Upper lobe of left lung (tissue), 6 donors: Measurements from ENCODE around the gene MAP3K14. TPM values are rescaled to one million over a fixed set of nuclear protein-coding genes. Genes with fewer than 3 reads are reported as not detected.

ENCODE experiments used
- ATAC-seq, 2 donors: fragments of 200-7000 bp; cut with Tn5 transposase; one replicate each; pipeline ENCODE4 v1.9.1; 2022; ENCODE audit warnings: mild to moderate bottlenecking in 2 of 2, moderate library complexity in 2 of 2; ENCODE audit not compliant: low FRiP score in 2 of 2
- DNase-seq, 2 donors: peaks; one replicate each; pipeline ENCODE4 v3.0.0-alpha.2; 2019 to 2020
- H3K27ac ChIP-seq, 4 donors: fragments of 200-600 bp; sonication (generic); one replicate each; pipeline ENCODE4 v1.5.1; 2016 to 2019
- H3K27me3 ChIP-seq, 4 donors: fragments of 200-600 bp; sonication (generic); one replicate each; pipeline ENCODE4 v1.5.1; 2017 to 2019
- H3K36me3 ChIP-seq, 4 donors: fragments of 200-600 bp; sonication (generic); one replicate each; pipeline ENCODE4 v1.5.1; 2016 to 2019
- H3K4me1 ChIP-seq, 4 donors: fragments of 200-600 bp; sonication (generic); one replicate each; pipeline ENCODE4 v1.5.1; 2018 to 2019
- H3K4me3 ChIP-seq, 4 donors: fragments of 200-600 bp; sonication (generic); one replicate each; pipeline ENCODE4 v1.5.1; 2017 to 2019; ENCODE audit warnings: mild to moderate bottlenecking in 2 of 4, moderate library complexity in 1 of 4
- H3K9me3 ChIP-seq, 4 donors: fragments of 200-600 bp; sonication (generic); one replicate each; pipeline ENCODE4 v1.5.1; 2018 to 2019
- EP300 ChIP-seq, 4 donors: sonication (generic); formaldehyde crosslinking; IDR thresholded peaks; one replicate each; pipeline ENCODE4 v1.5.1; 2017; ENCODE audit warnings: antibody characterized with exemption in 4 of 4, control low read depth in 2 of 4
- POLR2A ChIP-seq, 4 donors: fragments of 450-650 bp; IDR thresholded peaks; one replicate each; pipeline ENCODE4 v1.5.1; 2016 to 2017; ENCODE audit warnings: antibody characterized with exemption in 4 of 4, mild to moderate bottlenecking in 2 of 4
- POLR2AphosphoS5 ChIP-seq, 2 donors: sonication (generic); formaldehyde crosslinking; IDR thresholded peaks; one replicate each; pipeline ENCODE4 v1.5.1; 2017; ENCODE audit warnings: antibody characterized with exemption in 2 of 2
- WGBS, 2 donors: methylation state at CpG; one replicate each; pipeline ENCODE4 v1.1.5; 2017 to 2018; 5-methylcytosine and 5-hydroxymethylcytosine counted together
- total RNA-seq, 6 donors: library from RNA; depleted of rRNA in 4 of 6; stranded (reverse); fragments of >200 nt in 4 of 6; gene quantifications; one replicate each; pipeline versions ENCODE4 v1.1.0 to v1.2.1, GENCODE V29; 2016 to 2021
- TF ChIP-seq, protein P1 (sequence below), 6 experiments: fragments of 450-650 bp in 4 of 6; fragments of 200-600 bp in 2 of 6; sonication (generic) in 2 of 6; IDR thresholded peaks; one replicate each; pipeline ENCODE4 v1.5.1; 2016 to 2019; ENCODE audit warnings: antibody characterized with exemption in 6 of 6
- donor health status: DM: no; HTN: no; CAD: no; lungs with moderate emphysema.
- donor health status: DM: no; HTN: yes; CAD: no; lungs with severe emphysema.

MAP3K14 gene
- total RNA-seq, 6 donors from 2014 or later: 11.4 to 17.8 (median 13.5) TPM

DNA sequence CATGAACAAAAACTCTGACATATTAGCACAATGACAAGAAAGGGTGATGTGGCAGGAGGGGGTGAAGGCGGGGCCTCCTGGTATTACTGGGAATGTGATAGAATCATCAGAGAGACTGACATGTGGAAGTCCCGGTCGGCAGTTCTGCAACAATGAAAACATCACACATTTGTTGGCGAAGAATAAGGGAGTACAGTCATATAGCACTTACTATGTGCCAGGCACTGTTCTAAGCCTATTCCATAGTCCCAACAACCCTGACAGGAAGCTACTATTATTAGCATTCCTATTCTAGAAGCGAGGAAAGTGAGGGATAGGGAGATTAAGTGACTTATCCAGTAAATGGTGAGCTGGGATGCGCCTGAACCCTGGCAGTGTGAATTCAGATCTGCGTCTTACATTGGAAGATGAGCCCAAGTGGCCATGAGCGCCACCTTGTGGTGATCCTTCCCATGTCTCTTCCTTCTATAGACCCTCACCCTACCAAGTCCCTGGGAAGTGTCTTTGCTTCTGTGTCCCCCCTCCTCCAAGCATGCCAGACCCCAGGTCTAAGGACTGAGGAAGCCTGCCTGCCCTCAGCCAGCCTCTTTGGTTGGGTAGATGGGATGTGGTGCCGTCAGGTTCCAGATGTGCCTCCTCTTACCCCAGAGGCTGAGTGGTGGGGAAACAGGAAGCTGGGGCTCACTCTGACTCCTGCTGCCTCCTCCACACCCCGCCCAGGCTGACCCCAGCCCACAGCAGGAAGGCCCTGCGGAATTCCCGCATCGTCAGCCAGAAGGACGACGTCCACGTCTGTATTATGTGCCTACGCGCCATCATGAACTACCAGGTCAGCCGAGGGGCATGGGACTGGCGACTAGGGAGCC, 81.2 kb downstream of the MAP3K14 start:
- DNase-seq (peak in 1 of 2 donors; percentile 80), ATAC-seq (peak; percentile 47 to 81)
- H3K4me3 ChIP-seq: no peak overlapping the region
- peaks cover under 1 to 48% (median 24%) of the 10 kb centered on the region in 4 donors for H3K36me3 ChIP-seq
- TF ChIP-seq POLR2A (IDR thresholded peaks at IDR 0.05) (no peak), POLR2AphosphoS5 (IDR thresholded peaks at IDR 0.05) (no peak)
- TF ChIP-seq, protein P1, sequence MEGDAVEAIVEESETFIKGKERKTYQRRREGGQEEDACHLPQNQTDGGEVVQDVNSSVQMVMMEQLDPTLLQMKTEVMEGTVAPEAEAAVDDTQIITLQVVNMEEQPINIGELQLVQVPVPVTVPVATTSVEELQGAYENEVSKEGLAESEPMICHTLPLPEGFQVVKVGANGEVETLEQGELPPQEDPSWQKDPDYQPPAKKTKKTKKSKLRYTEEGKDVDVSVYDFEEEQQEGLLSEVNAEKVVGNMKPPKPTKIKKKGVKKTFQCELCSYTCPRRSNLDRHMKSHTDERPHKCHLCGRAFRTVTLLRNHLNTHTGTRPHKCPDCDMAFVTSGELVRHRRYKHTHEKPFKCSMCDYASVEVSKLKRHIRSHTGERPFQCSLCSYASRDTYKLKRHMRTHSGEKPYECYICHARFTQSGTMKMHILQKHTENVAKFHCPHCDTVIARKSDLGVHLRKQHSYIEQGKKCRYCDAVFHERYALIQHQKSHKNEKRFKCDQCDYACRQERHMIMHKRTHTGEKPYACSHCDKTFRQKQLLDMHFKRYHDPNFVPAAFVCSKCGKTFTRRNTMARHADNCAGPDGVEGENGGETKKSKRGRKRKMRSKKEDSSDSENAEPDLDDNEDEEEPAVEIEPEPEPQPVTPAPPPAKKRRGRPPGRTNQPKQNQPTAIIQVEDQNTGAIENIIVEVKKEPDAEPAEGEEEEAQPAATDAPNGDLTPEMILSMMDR (IDR thresholded peaks at IDR 0.05): peak; percentile 69 to 86 (median 78)
- 35 to 41% methylated on average over 10 to 15 of the region's 20 CpGs for WGBS, 2 donors
- H3K9me3 ChIP-seq: no peaks in the 10 kb centered on the region
- H3K27ac ChIP-seq: peak overlapping the region in 1 of 4 donors; percentile 46
- no peaks in the 10 kb centered on the region for H3K27me3 ChIP-seq
- peaks cover 4 to 27% (median 9%) of the 10 kb centered on the region in 4 donors for H3K4me1 ChIP-seq

DNA sequence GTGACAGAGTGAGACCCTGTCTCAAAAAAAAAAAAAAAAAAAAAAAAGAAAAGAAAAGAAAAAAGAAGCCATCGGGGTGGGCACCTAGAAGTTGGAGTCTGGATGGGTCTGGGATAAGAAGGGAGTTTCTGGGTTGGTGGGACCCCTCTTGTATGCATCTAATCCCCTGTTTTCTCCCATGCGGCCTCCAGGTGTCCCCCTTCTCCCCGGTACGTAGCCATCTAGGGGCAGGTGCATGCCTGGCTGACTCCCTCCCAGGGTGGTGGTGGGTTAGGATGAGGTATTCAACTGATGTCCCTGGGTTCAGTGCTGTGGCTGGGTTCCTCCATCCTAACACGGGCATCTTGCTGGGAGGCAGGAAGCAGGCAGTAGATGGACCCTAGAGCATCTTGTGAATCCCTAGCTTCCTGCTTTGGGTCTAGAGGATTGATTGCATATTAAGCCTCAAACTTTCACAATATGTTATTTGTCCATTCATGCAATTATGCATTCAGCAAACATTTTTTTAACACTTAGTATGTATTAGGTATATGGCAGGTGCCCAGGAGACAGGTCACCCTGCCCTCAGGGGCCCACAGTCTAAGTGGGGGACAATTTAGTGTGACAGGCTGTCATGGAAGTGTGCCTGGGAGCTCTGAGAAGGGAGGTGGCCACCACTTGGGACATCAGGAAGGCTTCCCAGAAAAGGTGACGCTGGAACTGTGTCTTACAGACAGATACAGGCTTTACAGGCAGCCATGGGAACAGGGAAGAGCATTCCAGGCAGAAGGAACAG, 82.0 kb downstream of the MAP3K14 start:
- ATAC-seq: no peak
- no peak overlapping the region for H3K4me3 ChIP-seq
- H3K9me3 ChIP-seq: no peaks in the 10 kb centered on the region
- WGBS, 2 donors: 44% methylated on average over 6 of the region's 6 CpGs
- H3K4me1 ChIP-seq: peaks cover 6 to 32% (median 17%) of the 10 kb centered on the region in 4 donors
- peak overlapping the region in 1 of 4 donors; percentile 46 for H3K27ac ChIP-seq
- H3K27me3 ChIP-seq: no peaks in the 10 kb centered on the region
- peaks cover 0 to 40% (median 18%) of the 10 kb centered on the region in 4 donors for H3K36me3 ChIP-seq
- DNase-seq: no peak
- TF ChIP-seq, protein P1 (IDR thresholded peaks at IDR 0.05): no peak
- TF ChIP-seq POLR2AphosphoS5 (IDR thresholded peaks at IDR 0.05) (no peak), POLR2A (IDR thresholded peaks at IDR 0.05) (no peak), EP300 (IDR thresholded peaks at IDR 0.05) (no peak)

DNA sequence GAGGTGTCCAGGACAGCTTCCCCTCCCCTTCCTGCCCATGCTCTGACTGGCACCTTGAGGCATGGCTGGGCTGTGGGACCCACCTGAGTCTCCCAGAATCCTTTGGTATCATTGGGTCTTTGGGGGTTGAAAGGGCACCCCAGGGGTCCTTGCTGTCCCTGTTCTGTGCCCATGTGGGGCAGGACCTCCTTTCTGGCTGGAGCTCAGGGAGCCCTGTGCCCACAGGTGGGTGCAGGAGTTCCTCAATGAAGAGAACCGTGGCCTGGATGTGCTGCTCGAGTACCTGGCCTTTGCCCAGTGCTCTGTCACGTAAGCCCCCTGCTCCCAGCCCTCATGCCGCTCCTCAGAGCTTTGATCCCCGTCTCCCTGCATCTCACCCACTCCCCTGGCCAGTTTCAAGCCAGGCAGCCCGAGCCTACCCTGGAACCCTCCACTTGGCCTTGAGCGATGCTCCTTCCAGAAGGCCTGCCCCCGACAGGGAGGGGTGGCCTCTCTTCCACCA, 83.3 kb downstream of the MAP3K14 start:
- Histone ChIP-seq H3K36me3 (peaks cover 0 to 27% (median 12%) of the 10 kb centered on the region in 4 donors), H3K27ac (no peak overlapping the region), H3K9me3 (no peaks in the 10 kb centered on the region), H3K4me3 (no peak overlapping the region), H3K4me1 (peaks cover 14 to 46% (median 31%) of the 10 kb centered on the region in 4 donors), H3K27me3 (no peaks in the 10 kb centered on the region)
- WGBS, 2 donors: 76 to 91% methylated on average over 6 to 8 of the region's 8 CpGs
- ATAC-seq (no peak), DNase-seq (peak in 1 of 2 donors; percentile 22)
- TF ChIP-seq POLR2AphosphoS5 (IDR thresholded peaks at IDR 0.05) (no peak), EP300 (IDR thresholded peaks at IDR 0.05) (no peak), POLR2A (IDR thresholded peaks at IDR 0.05) (no peak)
- TF ChIP-seq, protein P1 (IDR thresholded peaks at IDR 0.05): no peak

GRCh38 chr17:45232514-45233422, 84.1 kb downstream of the MAP3K14 start:
- ATAC-seq (no peak), DNase-seq (no peak)
- H3K36me3 ChIP-seq: peaks cover 0 to 25% (median 11%) of the 10 kb centered on the region in 4 donors
- no peak overlapping the region for H3K27ac ChIP-seq
- TF ChIP-seq, protein P1 (IDR thresholded peaks at IDR 0.05): no peak
- TF ChIP-seq POLR2AphosphoS5 (IDR thresholded peaks at IDR 0.05): no peak
- TF ChIP-seq POLR2A (IDR thresholded peaks at IDR 0.05): no peak
- TF ChIP-seq EP300 (IDR thresholded peaks at IDR 0.05): no peak
- no peaks in the 10 kb centered on the region for H3K27me3 ChIP-seq
- H3K9me3 ChIP-seq: no peaks in the 10 kb centered on the region
- peaks cover 20 to 53% (median 38%) of the 10 kb centered on the region in 4 donors for H3K4me1 ChIP-seq
- no peak overlapping the region for H3K4me3 ChIP-seq
- WGBS, 2 donors: 90 to 92% methylated on average over 6 to 9 of the region's 9 CpGs
